ENCODE data around the gene NFIC. TPM values are rescaled to one million over a fixed set of nuclear protein-coding genes. Genes with fewer than 3 reads are reported as not detected.
A peak's percentile ranks its signal among the peaks of the same experiment; 100 is the strongest.
"Not testable (repeated sequence)": the region's sequence is repeated elsewhere in the genome, so short reads cannot be mapped to it uniquely, and the experiment has no call there.

Gene NFIC
- total RNA-seq, 1 donor from 2014 or later, result 142 TPM

DNA sequence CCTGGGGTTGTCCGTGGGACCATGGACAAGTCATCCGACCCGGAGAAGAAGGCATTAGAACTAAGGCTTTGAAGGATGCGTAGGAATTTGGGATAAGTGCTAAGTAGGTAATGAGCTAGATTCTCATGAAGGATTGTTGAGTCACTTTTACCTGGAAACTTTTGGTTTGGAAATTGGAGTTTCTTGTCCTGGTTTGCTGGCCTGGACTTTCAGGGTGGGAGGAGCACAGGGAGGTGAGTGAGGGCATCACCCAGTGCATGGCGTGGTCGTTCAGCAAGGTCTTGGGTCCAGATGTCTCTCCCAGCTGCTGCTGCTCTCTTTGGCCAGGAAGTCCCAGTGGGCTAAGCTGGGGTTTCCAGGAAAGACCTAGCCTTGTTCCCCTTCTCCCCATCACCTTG is 7.6 kb downstream of the NFIC start:
- Histone ChIP-seq H3K27me3 (no peaks in the 10 kb centered on the region), H3K27ac (peak overlapping the region; percentile 94), H3K4me3 (peak overlapping the region in 1 of 2 donors; percentile 1), H3K9me3 (no peaks in the 10 kb centered on the region), H3K36me3 (no peaks in the 10 kb centered on the region), H3K4me1 (peaks cover 95% of the 10 kb centered on the region)
- DNase-seq (ENCODE audit: extremely low spot score in 2 of 2), result no peak
- intact Hi-C loops (cut with DNase I), result no loop called here
- TF ChIP-seq POLR2AphosphoS5 (IDR thresholded peaks at IDR 0.05; ENCODE audit: insufficient read depth in 1 of 2, low read depth in 1 of 2) (no peak), POLR2A (IDR thresholded peaks at IDR 0.05) (no peak)
- TF ChIP-seq, protein P1, sequence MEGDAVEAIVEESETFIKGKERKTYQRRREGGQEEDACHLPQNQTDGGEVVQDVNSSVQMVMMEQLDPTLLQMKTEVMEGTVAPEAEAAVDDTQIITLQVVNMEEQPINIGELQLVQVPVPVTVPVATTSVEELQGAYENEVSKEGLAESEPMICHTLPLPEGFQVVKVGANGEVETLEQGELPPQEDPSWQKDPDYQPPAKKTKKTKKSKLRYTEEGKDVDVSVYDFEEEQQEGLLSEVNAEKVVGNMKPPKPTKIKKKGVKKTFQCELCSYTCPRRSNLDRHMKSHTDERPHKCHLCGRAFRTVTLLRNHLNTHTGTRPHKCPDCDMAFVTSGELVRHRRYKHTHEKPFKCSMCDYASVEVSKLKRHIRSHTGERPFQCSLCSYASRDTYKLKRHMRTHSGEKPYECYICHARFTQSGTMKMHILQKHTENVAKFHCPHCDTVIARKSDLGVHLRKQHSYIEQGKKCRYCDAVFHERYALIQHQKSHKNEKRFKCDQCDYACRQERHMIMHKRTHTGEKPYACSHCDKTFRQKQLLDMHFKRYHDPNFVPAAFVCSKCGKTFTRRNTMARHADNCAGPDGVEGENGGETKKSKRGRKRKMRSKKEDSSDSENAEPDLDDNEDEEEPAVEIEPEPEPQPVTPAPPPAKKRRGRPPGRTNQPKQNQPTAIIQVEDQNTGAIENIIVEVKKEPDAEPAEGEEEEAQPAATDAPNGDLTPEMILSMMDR (IDR thresholded peaks at IDR 0.05), result no peak

GRCh38 chr19:3374369-3375112 is 8.2 kb downstream of the NFIC start:
- TF ChIP-seq POLR2A (IDR thresholded peaks at IDR 0.05) (no peak), POLR2AphosphoS5 (IDR thresholded peaks at IDR 0.05; ENCODE audit: insufficient read depth in 1 of 2, low read depth in 1 of 2) (no peak)
- TF ChIP-seq, protein P1 (IDR thresholded peaks at IDR 0.05), result no peak
- Histone ChIP-seq H3K9me3 (no peaks in the 10 kb centered on the region), H3K4me3 (peak overlapping the region; percentile 20 to 41), H3K27ac (peak overlapping the region; percentile 94), H3K36me3 (no peaks in the 10 kb centered on the region), H3K4me1 (peaks cover 95% of the 10 kb centered on the region), H3K27me3 (no peaks in the 10 kb centered on the region)
- no peak for DNase-seq (ENCODE audit: extremely low spot score in 2 of 2)
- intact Hi-C loops (cut with DNase I), result no loop called here

DNA sequence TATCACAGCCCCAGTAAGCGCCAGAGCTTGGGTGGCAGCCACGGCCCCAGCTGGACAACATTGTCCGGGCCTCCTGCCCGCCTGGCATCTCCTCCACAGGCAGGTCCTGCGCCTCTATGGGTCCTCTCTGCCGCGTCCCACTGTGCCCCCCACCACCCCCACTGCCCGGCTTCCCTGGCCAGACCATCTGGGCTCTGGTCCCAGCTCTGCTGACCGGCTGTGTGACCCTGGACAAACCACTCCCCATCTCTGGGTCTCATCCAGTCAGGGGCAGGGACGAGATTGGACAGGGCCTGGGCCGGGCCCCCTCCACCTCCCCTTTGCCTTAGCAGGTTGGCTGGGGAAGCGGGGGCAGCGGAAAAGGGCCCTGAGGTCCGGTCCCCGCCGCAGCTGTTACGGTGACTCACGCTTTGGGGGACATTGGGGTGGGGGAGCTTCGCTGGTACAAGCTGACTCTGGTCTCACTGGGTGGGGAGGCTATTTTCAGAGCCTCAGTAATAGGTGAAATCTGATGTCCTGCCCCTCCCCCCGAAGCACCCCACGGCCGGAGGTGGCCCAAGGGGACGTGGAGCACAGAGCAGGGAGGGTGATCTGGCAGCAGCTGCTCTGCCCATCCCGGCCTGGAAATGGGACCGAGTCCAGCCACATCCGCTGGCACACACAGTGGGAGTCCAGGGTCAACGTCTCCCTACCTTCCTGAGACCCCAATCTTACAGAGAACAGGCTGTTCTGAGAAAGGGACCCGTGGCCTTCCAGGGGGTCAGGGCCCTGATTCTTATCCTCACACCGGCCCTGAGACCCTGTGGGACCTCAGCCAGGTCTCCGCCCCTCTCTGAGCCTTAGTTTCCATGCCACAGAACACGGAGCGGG is 9.1 kb downstream of the NFIC start:
- H3K4me3 ChIP-seq, result peak overlapping the region; percentile 20 to 41
- intact Hi-C loops (cut with DNase I), result no loop called here
- H3K4me1 ChIP-seq, result peaks cover 94% of the 10 kb centered on the region
- H3K27me3 ChIP-seq, result no peaks in the 10 kb centered on the region
- peak overlapping the region; percentile 94 for H3K27ac ChIP-seq
- no peaks in the 10 kb centered on the region for H3K9me3 ChIP-seq
- DNase-seq (ENCODE audit: extremely low spot score in 2 of 2), result no peak
- peak; percentile 65 to 90 for TF ChIP-seq POLR2AphosphoS5 (IDR thresholded peaks at IDR 0.05; ENCODE audit: insufficient read depth in 1 of 2, low read depth in 1 of 2)
- no peak for TF ChIP-seq POLR2A (IDR thresholded peaks at IDR 0.05)
- no peaks in the 10 kb centered on the region for H3K36me3 ChIP-seq

DNA sequence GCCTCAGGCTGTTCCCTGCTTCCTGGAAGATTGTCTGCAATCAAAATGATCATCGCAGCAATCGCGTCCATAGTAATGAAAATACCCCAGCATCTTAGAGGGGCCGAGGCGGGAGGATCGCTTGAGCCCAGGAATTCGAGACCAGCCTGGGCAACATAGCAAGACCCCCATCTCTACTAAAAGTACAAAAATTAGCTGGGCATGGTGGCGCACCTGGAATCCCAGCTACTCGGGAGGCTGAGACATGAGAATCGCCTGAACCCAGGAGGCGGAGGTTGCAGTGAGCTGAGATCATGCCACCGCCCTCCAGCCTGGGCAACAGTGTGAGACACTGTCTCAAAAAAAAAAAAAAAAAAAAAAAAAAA is 9.7 kb downstream of the NFIC start:
- H3K27me3 ChIP-seq; intact Hi-C loops (cut with DNase I); H3K36me3 ChIP-seq; DNase-seq (ENCODE audit: extremely low spot score in 2 of 2); H3K9me3 ChIP-seq: not testable (repeated sequence)
- H3K4me3 ChIP-seq, result peak overlapping the region in 1 of 2 donors; percentile 41
- peaks cover 94% of the 10 kb centered on the region for H3K4me1 ChIP-seq
- H3K27ac ChIP-seq, result peak overlapping the region; percentile 94

DNA sequence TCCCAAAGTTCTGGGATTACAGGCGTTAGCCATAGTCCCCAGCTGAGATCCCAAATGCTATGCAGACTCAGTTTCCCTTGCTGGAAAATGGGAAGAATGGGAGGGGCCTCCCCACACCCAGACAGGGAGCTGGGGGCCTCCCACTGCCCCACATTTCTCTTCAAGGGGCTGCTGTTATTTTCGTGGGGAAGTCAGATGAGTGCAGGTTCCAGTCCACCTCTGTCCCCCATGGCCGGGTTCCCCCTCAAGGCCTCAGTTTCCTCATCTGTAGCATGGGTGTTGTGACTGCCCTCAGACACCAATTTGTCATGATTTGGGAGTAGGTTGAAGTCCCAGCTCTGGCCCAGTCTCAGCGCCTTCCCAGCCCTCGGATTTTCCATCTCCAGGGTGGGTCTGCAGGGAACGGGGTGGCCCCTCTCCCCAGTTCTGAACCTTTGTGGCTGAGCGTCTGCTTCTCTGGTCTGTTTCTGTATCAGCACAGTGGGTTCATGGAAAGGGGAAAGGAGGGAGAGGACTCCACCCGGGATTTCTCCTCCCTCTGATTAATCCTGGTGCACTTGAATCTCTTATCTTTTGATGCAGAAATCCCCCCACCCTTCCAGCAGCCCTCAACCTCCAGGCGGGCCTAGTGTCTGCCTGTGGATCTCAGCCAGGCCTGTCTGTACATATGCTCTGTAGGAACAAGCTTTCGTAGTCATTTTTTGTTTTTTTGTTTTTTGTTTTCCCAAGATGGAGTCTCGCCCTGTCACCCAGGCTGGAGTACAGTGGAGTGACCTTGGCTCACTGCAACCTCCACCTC is 12.2 kb downstream of the NFIC start:
- no peaks in the 10 kb centered on the region for H3K27me3 ChIP-seq
- peak overlapping the region; percentile 97 for H3K27ac ChIP-seq
- H3K9me3 ChIP-seq, result no peaks in the 10 kb centered on the region
- H3K4me3 ChIP-seq, result no peak overlapping the region
- H3K36me3 ChIP-seq, result peaks cover 0 to 12% of the 10 kb centered on the region in 2 donors
- intact Hi-C loops (cut with DNase I), result no loop called here
- peaks cover 94% of the 10 kb centered on the region for H3K4me1 ChIP-seq
- no peak for DNase-seq (ENCODE audit: extremely low spot score in 2 of 2)
- TF ChIP-seq POLR2AphosphoS5 (IDR thresholded peaks at IDR 0.05; ENCODE audit: insufficient read depth in 1 of 2, low read depth in 1 of 2) (no peak), POLR2A (IDR thresholded peaks at IDR 0.05) (no peak)
- TF ChIP-seq, protein P1 (IDR thresholded peaks at IDR 0.05), result no peak
